Central memory CD8-positive, alpha-beta T cell (primary cell): Measurements from ENCODE around the gene SERPINE1.

Experiments
- ATAC-seq: fragments of 150-1000 bp; cut with Tn5 transposase; replicated peaks from 2 replicates; pipeline ENCODE4 v1.10.0; 2022; ENCODE audit warnings: mild to moderate bottlenecking, moderate FRiP score, moderate number of reproducible peaks; ENCODE audit not compliant: poor library complexity, severe bottlenecking; ENCODE audit errors: extremely low read depth
- DNase-seq, 2 donors: peaks; one replicate each; pipeline ENCODE4 v3.0.0; 2021; ENCODE audit warnings: low spot score in 2 of 2
- H3K27ac Mint-ChIP-seq: one replicate; pipeline ENCODE4 v1.8.0; 2022; ENCODE audit warnings: low read depth, mild to moderate bottlenecking, moderate library complexity, mixed read lengths
- H3K27me3 Mint-ChIP-seq: one replicate; pipeline ENCODE4 v1.8.0; 2022; ENCODE audit warnings: mixed read lengths
- H3K36me3 Mint-ChIP-seq: one replicate; pipeline ENCODE4 v1.8.0; 2022; ENCODE audit warnings: mild to moderate bottlenecking, moderate library complexity, mixed read lengths; ENCODE audit not compliant: insufficient read depth
- H3K4me1 Mint-ChIP-seq: one replicate; pipeline ENCODE4 v1.8.0; 2022; ENCODE audit warnings: mixed read lengths
- H3K4me3 Mint-ChIP-seq: one replicate; pipeline ENCODE4 v1.8.0; 2022; ENCODE audit warnings: mild to moderate bottlenecking, moderate library complexity, mixed read lengths
- H3K9me3 Mint-ChIP-seq: one replicate; pipeline ENCODE4 v1.8.0; 2022; ENCODE audit warnings: mixed read lengths

Gene SERPINE1

DNA sequence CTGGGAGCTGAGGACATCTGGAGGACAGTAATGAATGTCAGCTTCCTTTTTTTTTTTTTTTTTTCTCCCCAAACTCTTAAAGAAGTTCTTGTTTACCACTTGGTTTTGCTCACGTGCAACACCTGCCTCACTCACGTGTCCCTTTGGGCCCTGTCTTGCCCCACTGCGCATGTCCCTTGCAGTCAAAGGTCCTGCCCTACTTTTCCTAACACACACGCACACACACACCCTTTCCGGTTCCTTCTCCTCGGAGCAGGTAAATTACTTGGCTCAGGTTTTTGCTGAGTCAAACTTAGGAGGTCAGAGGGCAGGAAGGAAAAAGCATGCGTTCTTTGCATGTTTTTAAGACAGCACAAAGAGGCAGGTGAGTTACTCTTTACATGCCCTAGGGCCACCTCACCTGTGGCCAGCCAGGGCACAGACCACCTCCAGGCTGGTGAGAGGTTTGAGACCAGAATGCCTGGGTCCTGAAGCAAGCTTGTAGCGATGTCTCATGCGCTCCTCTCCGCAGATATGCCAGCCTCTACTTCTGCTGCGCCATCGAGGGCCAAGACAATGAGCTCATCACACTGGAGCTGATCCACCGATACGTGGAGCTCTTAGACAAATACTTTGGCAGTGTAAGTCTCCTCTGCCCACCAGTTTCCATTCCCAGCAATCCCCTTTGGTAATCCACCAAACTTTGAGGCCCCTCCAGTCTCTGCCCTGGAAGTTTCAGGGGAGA is 30.1 kb downstream of the SERPINE1 start:
- peaks cover 15% of the 10 kb centered on the region for H3K36me3 Mint-ChIP-seq
- H3K27me3 Mint-ChIP-seq = peaks cover 12% of the 10 kb centered on the region
- no peaks in the 10 kb centered on the region for H3K9me3 Mint-ChIP-seq
- H3K4me3 Mint-ChIP-seq = no peak overlapping the region
- peaks cover 16% of the 10 kb centered on the region for H3K4me1 Mint-ChIP-seq
- DNase-seq = no peak
- no peak overlapping the region for H3K27ac Mint-ChIP-seq
- ATAC-seq = no peak

- peaks cover 8% of the 10 kb centered on the region for H3K4me1 Mint-ChIP-seq
- DNase-seq = no peak
- no peak for ATAC-seq
- no peak overlapping the region for H3K27ac Mint-ChIP-seq
- peaks cover 17% of the 10 kb centered on the region for H3K36me3 Mint-ChIP-seq
- H3K9me3 Mint-ChIP-seq = no peaks in the 10 kb centered on the region
- no peak overlapping the region for H3K4me3 Mint-ChIP-seq
- H3K27me3 Mint-ChIP-seq = peaks cover 22% of the 10 kb centered on the region
Observed at GRCh38 chr7:101159696-101160674, 33.1 kb downstream of the SERPINE1 start.

GRCh38 chr7:101160910-101161309 is 34.0 kb downstream of the SERPINE1 start:
- Mint-ChIP-seq H3K27me3 (peaks cover 31% of the 10 kb centered on the region), H3K4me3 (no peak overlapping the region), H3K36me3 (peaks cover 23% of the 10 kb centered on the region), H3K9me3 (no peaks in the 10 kb centered on the region), H3K4me1 (peaks cover 7% of the 10 kb centered on the region), H3K27ac (no peak overlapping the region)
- ATAC-seq (no peak), DNase-seq (no peak)

GRCh38 chr7:101161692-101162471 is 35.0 kb downstream of the SERPINE1 start:
- H3K27ac Mint-ChIP-seq = no peak overlapping the region
- no peaks in the 10 kb centered on the region for H3K9me3 Mint-ChIP-seq
- H3K4me1 Mint-ChIP-seq = peaks cover 11% of the 10 kb centered on the region
- DNase-seq = no peak
- H3K36me3 Mint-ChIP-seq = peaks cover 21% of the 10 kb centered on the region
- peaks cover 41% of the 10 kb centered on the region for H3K27me3 Mint-ChIP-seq
- no peak for ATAC-seq
- H3K4me3 Mint-ChIP-seq = peak overlapping the region; percentile 78

DNA sequence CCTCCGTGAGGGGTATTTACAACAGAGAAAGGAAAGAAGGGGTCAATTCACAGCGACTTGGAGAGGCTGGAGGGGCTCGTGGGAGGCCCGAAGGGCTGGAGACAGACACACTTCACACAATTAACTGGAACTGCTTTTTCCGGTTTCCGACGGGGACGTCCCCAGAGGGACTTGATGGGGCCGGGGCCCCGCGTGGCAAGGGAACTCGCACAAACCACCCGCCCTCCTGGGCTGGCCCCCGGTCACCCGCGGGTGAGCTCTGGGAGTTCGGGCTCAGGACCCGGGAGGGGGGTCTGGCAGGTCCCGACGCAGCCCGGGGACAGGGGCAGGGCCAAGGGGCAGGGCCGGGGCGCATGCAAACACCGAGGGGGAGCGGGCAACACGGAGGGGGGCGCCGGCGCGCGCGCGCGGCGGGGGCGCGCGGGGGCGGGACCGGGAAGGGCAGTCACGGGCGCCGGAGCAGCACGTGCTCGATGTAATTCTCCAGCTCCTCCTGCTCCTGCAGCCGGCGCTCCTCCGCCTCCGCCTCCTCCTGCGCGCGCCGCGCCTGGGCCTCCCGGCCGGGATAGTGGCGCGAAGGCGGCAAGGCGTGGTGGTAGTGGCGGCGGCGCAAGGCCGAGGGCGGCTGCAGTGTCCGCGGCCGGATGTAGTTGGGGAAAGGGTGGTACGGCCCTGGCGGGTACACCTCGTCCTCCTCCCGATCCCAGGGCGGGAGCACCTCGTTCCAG is 35.8 kb downstream of the SERPINE1 start:
- peaks cover 11% of the 10 kb centered on the region for H3K4me1 Mint-ChIP-seq
- peak overlapping the region; percentile 78 for H3K4me3 Mint-ChIP-seq
- peaks cover 22% of the 10 kb centered on the region for H3K36me3 Mint-ChIP-seq
- H3K27ac Mint-ChIP-seq = no peak overlapping the region
- ATAC-seq (no peak), DNase-seq (no peak)
- no peaks in the 10 kb centered on the region for H3K9me3 Mint-ChIP-seq
- peaks cover 49% of the 10 kb centered on the region for H3K27me3 Mint-ChIP-seq

DNA sequence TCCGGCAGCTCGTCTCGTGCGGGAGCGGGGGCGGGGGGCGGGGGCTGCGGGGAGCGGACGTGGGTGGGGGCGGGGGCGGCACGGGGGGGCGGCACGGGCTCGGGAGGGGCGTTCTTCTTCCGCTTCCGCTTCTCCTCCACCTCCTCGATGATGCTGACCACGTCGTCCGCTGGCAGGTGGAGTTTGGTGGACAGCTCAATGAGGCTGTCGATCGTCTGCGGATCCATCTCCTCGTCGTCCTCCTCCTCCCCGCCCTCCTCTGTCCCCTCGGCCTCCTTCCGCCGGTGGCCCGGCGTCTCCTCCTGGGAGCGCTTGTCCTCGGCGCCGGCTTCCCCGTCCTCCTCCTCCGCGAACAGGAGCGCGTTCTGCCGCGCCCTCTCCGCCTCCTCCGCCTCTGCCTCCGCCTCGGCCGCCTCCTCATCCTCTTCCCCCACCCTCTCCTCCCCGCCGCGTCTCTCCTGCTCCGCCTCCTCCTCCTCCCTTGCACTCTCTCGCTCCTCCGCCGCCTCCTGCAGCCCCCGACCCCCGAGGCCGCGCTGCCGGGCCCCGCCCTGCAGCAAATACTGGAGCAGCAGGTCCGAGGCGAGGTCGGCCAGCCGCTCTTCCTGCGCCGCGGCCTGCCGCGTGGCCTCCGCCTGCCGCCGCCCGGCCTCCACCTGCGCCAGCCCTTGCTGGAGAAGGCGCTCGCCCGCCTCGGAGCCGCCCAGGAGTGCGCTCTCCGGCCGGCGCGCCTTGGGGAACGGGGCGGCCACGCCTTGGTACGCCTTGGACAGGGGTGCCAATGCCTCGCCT is 36.6 kb downstream of the SERPINE1 start:
- DNase-seq (no peak), ATAC-seq (no peak)
- H3K4me3 Mint-ChIP-seq = peak overlapping the region; percentile 78
- H3K27ac Mint-ChIP-seq = no peak overlapping the region
- H3K36me3 Mint-ChIP-seq = peaks cover 21% of the 10 kb centered on the region
- H3K4me1 Mint-ChIP-seq = peaks cover 15% of the 10 kb centered on the region
- H3K27me3 Mint-ChIP-seq = peaks cover 57% of the 10 kb centered on the region
- no peaks in the 10 kb centered on the region for H3K9me3 Mint-ChIP-seq

GRCh38 chr7:101164071-101164840 is 37.4 kb downstream of the SERPINE1 start:
- DNase-seq = no peak
- H3K27ac Mint-ChIP-seq = no peak overlapping the region

GRCh38 chr7:101165075-101165957 is 38.4 kb downstream of the SERPINE1 start, which contains the start of gene VGF:
Gene VGF, minus strand, starts transcription at chr7:101165569. Its CDS starts 726 bp downstream, at chr7:101164843.
- peaks cover 68% of the 10 kb centered on the region for H3K27me3 Mint-ChIP-seq
- peak; percentile 83 to 87 for DNase-seq
- H3K4me3 Mint-ChIP-seq = peak within 1 kb of the TSS; percentile 78
- ATAC-seq = peak; percentile 90
- peaks cover 28% of the 10 kb centered on the region for H3K4me1 Mint-ChIP-seq
- peak within 1 kb of the TSS; percentile 89 for H3K27ac Mint-ChIP-seq
- H3K9me3 Mint-ChIP-seq = no peaks in the 10 kb centered on the region
- H3K36me3 Mint-ChIP-seq = peaks cover 20% of the 10 kb centered on the region

More at GRCh38 chr7:101164071-101164840, 37.4 kb downstream of the SERPINE1 start:
- Mint-ChIP-seq H3K9me3 (no peaks in the 10 kb centered on the region), H3K4me1 (peaks cover 21% of the 10 kb centered on the region), H3K36me3 (peaks cover 21% of the 10 kb centered on the region), H3K27me3 (peaks cover 65% of the 10 kb centered on the region), H3K4me3 (peak overlapping the region; percentile 78)
- no peak for ATAC-seq

GRCh38 chr7:101165958-101166647 is 39.2 kb downstream of the SERPINE1 start:
- ATAC-seq (no peak), DNase-seq (no peak)
- Mint-ChIP-seq H3K27me3 (peaks cover 73% of the 10 kb centered on the region), H3K27ac (peak overlapping the region; percentile 89), H3K9me3 (no peaks in the 10 kb centered on the region), H3K4me1 (peaks cover 36% of the 10 kb centered on the region), H3K36me3 (peaks cover 23% of the 10 kb centered on the region), H3K4me3 (peak overlapping the region; percentile 78)

GRCh38 chr7:101166648-101166908 is 39.7 kb downstream of the SERPINE1 start:
- peaks cover 41% of the 10 kb centered on the region for H3K4me1 Mint-ChIP-seq
- H3K9me3 Mint-ChIP-seq = no peaks in the 10 kb centered on the region
- no peak for ATAC-seq
- H3K4me3 Mint-ChIP-seq = no peak overlapping the region
- no peak for DNase-seq
- peaks cover 25% of the 10 kb centered on the region for H3K36me3 Mint-ChIP-seq
- peak overlapping the region; percentile 38 for H3K27ac Mint-ChIP-seq
- peaks cover 78% of the 10 kb centered on the region for H3K27me3 Mint-ChIP-seq
